Endodermal cell (in vitro differentiated cells): ENCODE measurements around the gene TMOD3. TPM values are rescaled to one million over a fixed set of nuclear protein-coding genes. Genes with fewer than 3 reads are reported as not detected.

Source experiments
- DNase-seq: peaks from one replicate; pipeline ENCODE4 v3.0.0-alpha.2; 2017
- H3K27ac ChIP-seq: 2 replicates; pipeline ENCODE4 v1.5.1; 2013; ENCODE audit warnings: mild to moderate bottlenecking, low read depth, low read length, moderate library complexity
- H3K27me3 ChIP-seq: 2 replicates; pipeline ENCODE4 v1.6.1; 2013; ENCODE audit warnings: mild to moderate bottlenecking, low read length, moderate library complexity; ENCODE audit not compliant: insufficient read depth, control insufficient read depth, poor library complexity, severe bottlenecking
- H3K36me3 ChIP-seq: 2 replicates; pipeline ENCODE4 v1.7.0; 2013; ENCODE audit warnings: mild to moderate bottlenecking, low read length, moderate library complexity; ENCODE audit not compliant: control insufficient read depth, insufficient read depth
- H3K4me1 ChIP-seq: one replicate; pipeline ENCODE4 v1.7.0; 2013; ENCODE audit warnings: low read length; ENCODE audit not compliant: control insufficient read depth, insufficient read depth
- H3K4me3 ChIP-seq: 2 replicates; pipeline ENCODE4 v1.5.1; 2013; ENCODE audit warnings: mild to moderate bottlenecking, low read length, moderate library complexity
- H3K9ac ChIP-seq: 2 replicates; pipeline ENCODE4 v1.6.1; 2013; ENCODE audit warnings: mild to moderate bottlenecking, low read length, moderate library complexity; ENCODE audit not compliant: poor library complexity, severe bottlenecking; ENCODE audit errors: extremely low read depth
- H3K9me3 ChIP-seq: 2 replicates; pipeline ENCODE4 v1.6.1; 2013; ENCODE audit warnings: mild to moderate bottlenecking, low read length, moderate library complexity; ENCODE audit not compliant: control insufficient read depth
- H3K27ac Mint-ChIP-seq: 2 replicates; pipeline ENCODE4 v1.8.0; 2020; ENCODE audit warnings: mixed read lengths
- H3K27me3 Mint-ChIP-seq: 2 replicates; pipeline ENCODE4 v1.8.0; 2021; ENCODE audit warnings: mild to moderate bottlenecking, mixed read lengths; ENCODE audit not compliant: insufficient read depth
- H3K36me3 Mint-ChIP-seq: 2 replicates; pipeline ENCODE4 v1.8.0; 2020; ENCODE audit warnings: low read depth, mixed read lengths
- H3K4me1 Mint-ChIP-seq: 2 replicates; pipeline ENCODE4 v1.8.0; 2020; ENCODE audit warnings: mixed read lengths
- H3K4me3 Mint-ChIP-seq: 2 replicates; pipeline ENCODE4 v1.8.0; 2020; ENCODE audit warnings: mild to moderate bottlenecking, moderate library complexity, mixed read lengths
- H3K9me3 Mint-ChIP-seq: 2 replicates; pipeline ENCODE4 v1.8.0; 2020; ENCODE audit warnings: mild to moderate bottlenecking, mixed read lengths
- WGBS, 2 experiments: methylation state at CpG; one replicate each; pipeline versions ENCODE4 v1.1.5 to v1.1.7; 2013; ENCODE audit warnings: missing lambda C conversion rate in 2 of 2, mixed read lengths in 1 of 2; ENCODE audit not compliant: insufficient coverage in 1 of 2, insufficient read length in 1 of 2; 5-methylcytosine and 5-hydroxymethylcytosine counted together
- long read RNA-seq, 4 experiments: library from polyadenylated mRNA in 2 of 4; library from RNA in 1 of 4; library from capped mRNA in 1 of 4; stranded (forward) in 3 of 4; unstranded in 1 of 4; transcript quantifications; one replicate each; pipeline ENCODE4 v2.0.0, GENCODE V29; 2020 to 2021; ENCODE audit warnings: inconsistent platforms in 1 of 4
- polyA plus RNA-seq, 2 experiments: library from polyadenylated mRNA; stranded (reverse); fragments of 50-300 nt; gene quantifications; one replicate each; pipeline ENCODE4 v1.2.3, GENCODE V29; 2013
- total RNA-seq, 2 donors: library from RNA; stranded (reverse); fragmentation: NEBNext Ultra II Directional in 1 of 2; extraction: Animal tissue kit (Norgen Biotek cat#: 25700) in 1 of 2; gene quantifications; 2 replicates in 1 of 2; 3 replicates in 1 of 2; pipeline ENCODE4 v1.2.1, GENCODE V29; 2021
- TF ChIP-seq, protein P1 (sequence below): fragments of 200-600 bp; sonication (generic); conservative IDR thresholded peaks from 2 replicates; pipeline ENCODE4 v1.5.0; 2021; ENCODE audit warnings: antibody characterized with exemption, mild to moderate bottlenecking

Gene TMOD3
- total RNA-seq = 10 to 100 TPM; 39.6 to 44.4 TPM
- polyA plus RNA-seq (2013, experiment 1 of 2) = 20.6 TPM
- polyA plus RNA-seq (2013, experiment 2 of 2) = 21.4 TPM
- long read RNA-seq, experiment 1, full-length matches to known transcripts = 5 of 16 reads
- long read RNA-seq, experiment 1, partial matches to known transcripts = 5 of 16 reads
- long read RNA-seq, experiment 1, other reads (novel, unspliced or antisense) = 6 of 16 reads
- long read RNA-seq, experiment 2, full-length matches to known transcripts = 119 of 146 reads
- long read RNA-seq, experiment 2, partial matches to known transcripts = 21 of 146 reads
- long read RNA-seq, experiment 2, other reads (novel, unspliced or antisense) = 6 of 146 reads
- long read RNA-seq, experiment 3, full-length matches to known transcripts = 234 of 269 reads
- long read RNA-seq, experiment 3, partial matches to known transcripts = 9 of 269 reads
- long read RNA-seq, experiment 3, other reads (novel, unspliced or antisense) = 26 of 269 reads
- long read RNA-seq, experiment 4, full-length matches to known transcripts = 23 of 48 reads
- long read RNA-seq, experiment 4, partial matches to known transcripts = 5 of 48 reads
- long read RNA-seq, experiment 4, other reads (novel, unspliced or antisense) = 20 of 48 reads

DNA sequence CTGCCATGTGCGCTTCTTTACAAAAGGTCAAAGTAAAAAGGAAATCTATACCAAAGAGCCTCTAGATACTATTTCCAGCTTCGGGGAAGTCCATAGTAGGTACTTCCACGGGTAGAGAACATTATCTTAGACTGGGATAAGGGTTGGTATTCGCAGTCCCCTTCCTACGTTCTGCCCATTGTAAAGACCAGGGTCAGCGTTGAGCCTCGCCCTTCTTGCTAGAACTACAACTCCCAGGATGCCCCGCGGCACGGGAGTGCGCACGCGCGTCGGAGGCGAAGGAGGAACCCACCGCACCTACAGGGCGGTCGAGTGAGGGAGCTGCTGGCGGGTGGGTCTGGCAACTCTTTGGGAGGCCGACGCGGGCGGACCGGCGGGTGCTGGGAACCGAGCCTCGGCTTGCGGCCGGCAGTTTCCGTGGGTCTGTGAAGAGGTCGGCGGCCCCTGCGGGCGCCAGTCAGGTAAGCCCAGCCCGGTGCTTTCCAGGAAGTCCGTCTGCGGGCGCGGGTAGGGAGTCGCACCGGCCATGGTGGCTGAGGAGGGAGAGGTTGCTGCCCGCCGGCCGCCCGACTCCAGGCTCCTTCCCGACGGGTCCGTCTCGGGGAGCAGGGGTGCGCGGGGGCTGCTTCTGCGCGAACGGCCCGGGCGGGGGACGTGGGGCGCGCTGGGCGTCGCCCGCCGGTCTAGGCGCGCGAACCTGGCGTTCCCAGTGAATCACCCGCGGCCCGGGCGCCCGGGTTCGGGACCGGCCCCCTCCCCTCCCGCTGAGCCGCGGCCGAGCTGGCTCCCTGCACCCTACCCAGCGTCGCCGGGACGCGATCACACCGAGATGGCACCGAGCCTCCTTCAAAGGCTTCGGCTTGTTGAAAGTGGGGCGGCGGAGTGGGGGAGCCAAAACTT is at the start of gene TMOD3:
TMOD3 (plus strand) TSS at position 278 of the 900 bp plus-strand sequence. CDS start 33,232 bp downstream, outside the sequence.
- no peaks in the 10 kb centered on the region for H3K4me1 ChIP-seq
- H3K4me3 Mint-ChIP-seq = peak within 1 kb of the TSS; percentile 92
- no peaks in the 10 kb centered on the region for H3K36me3 ChIP-seq
- H3K27ac ChIP-seq = no peak within 1 kb of the TSS
- TF ChIP-seq, protein P1, sequence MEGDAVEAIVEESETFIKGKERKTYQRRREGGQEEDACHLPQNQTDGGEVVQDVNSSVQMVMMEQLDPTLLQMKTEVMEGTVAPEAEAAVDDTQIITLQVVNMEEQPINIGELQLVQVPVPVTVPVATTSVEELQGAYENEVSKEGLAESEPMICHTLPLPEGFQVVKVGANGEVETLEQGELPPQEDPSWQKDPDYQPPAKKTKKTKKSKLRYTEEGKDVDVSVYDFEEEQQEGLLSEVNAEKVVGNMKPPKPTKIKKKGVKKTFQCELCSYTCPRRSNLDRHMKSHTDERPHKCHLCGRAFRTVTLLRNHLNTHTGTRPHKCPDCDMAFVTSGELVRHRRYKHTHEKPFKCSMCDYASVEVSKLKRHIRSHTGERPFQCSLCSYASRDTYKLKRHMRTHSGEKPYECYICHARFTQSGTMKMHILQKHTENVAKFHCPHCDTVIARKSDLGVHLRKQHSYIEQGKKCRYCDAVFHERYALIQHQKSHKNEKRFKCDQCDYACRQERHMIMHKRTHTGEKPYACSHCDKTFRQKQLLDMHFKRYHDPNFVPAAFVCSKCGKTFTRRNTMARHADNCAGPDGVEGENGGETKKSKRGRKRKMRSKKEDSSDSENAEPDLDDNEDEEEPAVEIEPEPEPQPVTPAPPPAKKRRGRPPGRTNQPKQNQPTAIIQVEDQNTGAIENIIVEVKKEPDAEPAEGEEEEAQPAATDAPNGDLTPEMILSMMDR = no peak
- peaks cover 1% of the 10 kb centered on the region for H3K27me3 Mint-ChIP-seq
- H3K4me3 ChIP-seq = peak within 1 kb of the TSS; percentile 89
- H3K9me3 Mint-ChIP-seq = no peaks in the 10 kb centered on the region
- no peaks in the 10 kb centered on the region for H3K36me3 Mint-ChIP-seq
- peak within 1 kb of the TSS; percentile 58 for H3K9ac ChIP-seq
- 2 to 5% methylated on average over 24 to 89 of the region's 89 CpGs for whole genome bisulfite sequencing, 2 experiments
- DNase-seq = peak; percentile 98
- H3K27ac Mint-ChIP-seq = peak within 1 kb of the TSS; percentile 94
- H3K27me3 ChIP-seq = no peaks in the 10 kb centered on the region
- no peaks in the 10 kb centered on the region for H3K9me3 ChIP-seq
- peaks cover 10% of the 10 kb centered on the region for H3K4me1 Mint-ChIP-seq

DNA sequence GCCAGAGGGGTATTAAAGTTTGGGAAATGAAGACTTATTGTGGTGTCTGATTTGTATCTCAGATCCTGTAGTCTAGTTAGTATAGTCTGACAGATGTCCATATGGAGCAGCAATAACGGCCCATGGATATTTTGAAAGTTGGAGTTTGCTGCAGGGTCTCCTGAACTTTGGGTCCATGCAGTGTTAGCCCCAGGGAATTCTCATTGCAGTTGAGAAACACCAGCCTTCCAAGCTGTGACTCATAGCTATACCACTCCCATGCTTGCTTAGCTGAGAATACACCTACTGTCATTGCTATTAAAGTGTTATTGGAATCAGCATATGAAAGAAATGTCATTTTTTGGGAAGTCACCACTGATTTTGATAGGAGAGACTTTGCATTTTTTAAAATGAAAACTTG is 48.8 kb upstream of the TMOD3 start:
- DNase-seq = no peak
- Histone ChIP-seq H3K27me3 (no peaks in the 10 kb centered on the region), H3K4me3 (no peak overlapping the region), H3K4me1 (no peaks in the 10 kb centered on the region), H3K27ac (no peak overlapping the region), H3K9ac (no peak overlapping the region), H3K9me3 (no peaks in the 10 kb centered on the region), H3K36me3 (no peaks in the 10 kb centered on the region)
- Mint-ChIP-seq H3K36me3 (no peaks in the 10 kb centered on the region), H3K4me1 (no peaks in the 10 kb centered on the region), H3K27ac (no peak overlapping the region), H3K27me3 (no peaks in the 10 kb centered on the region), H3K9me3 (peaks cover 2% of the 10 kb centered on the region), H3K4me3 (no peak overlapping the region)
- WGBS, 2 experiments = 83 to 100% methylated on average over 1 of the region's 1 CpG
- TF ChIP-seq, protein P1 = no peak

DNA sequence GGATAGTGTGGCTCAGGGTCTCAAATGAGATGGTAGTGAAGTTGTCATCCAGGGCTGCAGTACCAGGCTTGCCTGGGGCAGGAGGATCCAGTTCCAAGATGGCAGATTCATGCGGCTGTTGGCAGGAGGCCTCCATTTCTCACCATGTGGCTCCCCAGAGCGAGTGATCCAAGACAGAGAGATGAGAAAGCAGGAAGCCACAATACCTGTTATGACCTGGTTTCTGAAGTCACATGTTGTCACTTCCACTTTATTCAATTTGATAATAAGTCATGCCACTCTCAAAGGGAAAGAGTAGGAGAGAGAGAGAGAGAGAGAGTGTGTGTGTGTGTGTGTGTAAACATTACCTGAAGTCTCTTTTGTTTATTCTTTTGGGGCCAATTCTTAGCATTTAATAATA is 47.9 kb upstream of the TMOD3 start:
- Mint-ChIP-seq H3K27me3 (no peaks in the 10 kb centered on the region), H3K9me3 (peaks cover 2% of the 10 kb centered on the region), H3K36me3 (peaks cover 2% of the 10 kb centered on the region), H3K4me3 (no peak overlapping the region), H3K4me1 (no peaks in the 10 kb centered on the region), H3K27ac (no peak overlapping the region)
- 36 to 44% methylated on average over 2 of the region's 2 CpGs for WGBS, 2 experiments
- TF ChIP-seq, protein P1 = no peak
- Histone ChIP-seq H3K9me3 (no peaks in the 10 kb centered on the region), H3K9ac (no peak overlapping the region), H3K27me3 (no peaks in the 10 kb centered on the region), H3K27ac (no peak overlapping the region), H3K4me1 (no peaks in the 10 kb centered on the region), H3K36me3 (no peaks in the 10 kb centered on the region), H3K4me3 (no peak overlapping the region)
- DNase-seq = no peak
